ENCODE data around the gene XK. TPM values are rescaled to one million over a fixed set of nuclear protein-coding genes. Genes with fewer than 3 reads are reported as not detected.

Gene XK
- total RNA-seq, 4 donors from 2014 or later = 8.3 to 32.4 (median 27.3) TPM

DNA sequence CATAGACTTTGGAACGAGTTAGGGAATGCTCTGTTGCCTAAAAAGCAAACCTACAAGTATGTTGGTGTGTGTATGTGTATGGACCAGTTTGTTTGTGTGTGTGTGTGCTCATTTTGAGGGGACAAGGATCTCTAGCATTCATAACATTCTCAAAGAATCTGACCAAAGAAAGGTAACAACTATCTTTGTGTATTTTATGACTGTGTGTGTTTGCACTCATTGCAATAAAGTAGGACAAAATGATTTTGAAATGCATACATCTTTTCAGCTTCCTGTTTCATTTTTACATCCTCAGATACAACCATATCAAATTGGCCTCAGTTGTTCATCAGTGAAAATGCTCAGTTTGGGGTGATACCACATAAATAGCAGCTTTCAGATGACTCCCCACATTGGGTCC lies 8.3 kb upstream of the XK start:
- no peaks in the 10 kb centered on the region for H3K36me3 ChIP-seq
- H3K27ac ChIP-seq = no peak overlapping the region
- no peak for DNase-seq
- H3K4me1 ChIP-seq = no peaks in the 10 kb centered on the region
- H3K4me3 ChIP-seq = no peak overlapping the region
- H3K9me3 ChIP-seq = no peaks in the 10 kb centered on the region
- no peak for TF ChIP-seq CTCF (IDR thresholded peaks at IDR 0.05)
- no peak for TF ChIP-seq POLR2A (IDR thresholded peaks at IDR 0.05)
- no peaks in the 10 kb centered on the region for H3K27me3 ChIP-seq

- Histone ChIP-seq H3K27ac (no peak overlapping the region), H3K36me3 (no peaks in the 10 kb centered on the region), H3K4me1 (no peaks in the 10 kb centered on the region), H3K27me3 (no peaks in the 10 kb centered on the region), H3K4me3 (no peak overlapping the region), H3K9me3 (no peaks in the 10 kb centered on the region)
- TF ChIP-seq POLR2A (IDR thresholded peaks at IDR 0.05) = no peak
- TF ChIP-seq CTCF (IDR thresholded peaks at IDR 0.05) = no peak
- no peak for DNase-seq
Observed at GRCh38 chrX:37677765-37678164, 7.8 kb upstream of the XK start.

GRCh38 chrX:37678574-37678973 lies 7.0 kb upstream of the XK start:
- DNase-seq = no peak
- Histone ChIP-seq H3K4me1 (no peaks in the 10 kb centered on the region), H3K9me3 (no peaks in the 10 kb centered on the region), H3K27ac (no peak overlapping the region), H3K27me3 (no peaks in the 10 kb centered on the region), H3K4me3 (no peak overlapping the region), H3K36me3 (no peaks in the 10 kb centered on the region)
- TF ChIP-seq POLR2A (IDR thresholded peaks at IDR 0.05) = no peak
- no peak for TF ChIP-seq CTCF (IDR thresholded peaks at IDR 0.05)

DNA sequence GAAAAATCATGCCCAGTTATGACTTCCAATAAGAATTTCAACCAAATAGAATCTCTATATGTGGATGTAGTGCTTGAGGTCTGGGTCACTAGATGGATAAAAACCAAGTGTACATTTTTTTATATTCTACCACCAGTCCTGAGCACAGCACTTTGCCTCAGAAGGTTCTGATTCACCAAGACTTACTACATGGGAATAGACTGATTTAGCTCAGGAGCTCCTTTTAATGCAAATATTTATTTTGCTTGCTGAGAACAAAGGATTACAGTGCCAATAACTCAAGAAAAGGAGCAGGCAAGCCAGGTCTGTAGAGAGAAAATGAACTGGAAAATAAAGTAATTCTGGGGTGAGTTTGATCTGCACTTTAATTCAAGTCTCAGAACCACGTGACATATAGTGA lies 6.4 kb upstream of the XK start:
- Histone ChIP-seq H3K9me3 (no peaks in the 10 kb centered on the region), H3K4me1 (no peaks in the 10 kb centered on the region), H3K36me3 (no peaks in the 10 kb centered on the region), H3K27ac (no peak overlapping the region), H3K4me3 (no peak overlapping the region), H3K27me3 (no peaks in the 10 kb centered on the region)
- no peak for DNase-seq
- TF ChIP-seq POLR2A (IDR thresholded peaks at IDR 0.05) = no peak
- no peak for TF ChIP-seq CTCF (IDR thresholded peaks at IDR 0.05)

GRCh38 chrX:37679888-37680287 lies 5.7 kb upstream of the XK start:
- Histone ChIP-seq H3K9me3 (no peaks in the 10 kb centered on the region), H3K36me3 (no peaks in the 10 kb centered on the region), H3K27me3 (no peaks in the 10 kb centered on the region), H3K4me1 (no peaks in the 10 kb centered on the region), H3K4me3 (no peak overlapping the region), H3K27ac (no peak overlapping the region)
- TF ChIP-seq CTCF (IDR thresholded peaks at IDR 0.05) = no peak
- DNase-seq = no peak

DNA sequence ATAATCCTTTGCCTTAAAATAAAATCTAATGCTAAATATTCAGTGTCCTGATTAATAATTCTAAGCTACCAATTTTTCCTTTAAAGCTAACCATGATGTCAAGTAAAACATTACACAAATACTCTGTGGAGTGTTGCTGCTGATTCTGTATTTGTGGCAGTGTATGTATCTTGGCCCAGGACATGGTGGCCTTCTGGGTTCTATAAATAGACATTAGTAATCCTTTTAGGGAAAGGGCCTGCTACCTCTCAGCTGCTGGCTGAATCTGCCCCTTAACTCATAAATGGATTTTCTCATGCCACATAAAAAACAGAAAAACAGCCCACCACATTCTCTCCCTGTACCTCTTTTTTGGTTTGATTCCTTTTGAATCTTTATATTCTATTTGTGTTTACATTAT lies 1.2 kb upstream of the XK start:
- H3K4me1 ChIP-seq = no peaks in the 10 kb centered on the region
- no peaks in the 10 kb centered on the region for H3K27me3 ChIP-seq
- no peaks in the 10 kb centered on the region for H3K9me3 ChIP-seq
- no peak for DNase-seq
- H3K36me3 ChIP-seq = no peaks in the 10 kb centered on the region
- peak overlapping the region in 2 of 4 donors; percentile 92 to 94 for H3K27ac ChIP-seq
- no peak overlapping the region for H3K4me3 ChIP-seq
- no peak for TF ChIP-seq POLR2A (IDR thresholded peaks at IDR 0.05)
- TF ChIP-seq CTCF (IDR thresholded peaks at IDR 0.05) = no peak
